ENCODE results near the gene TTC27. TPM values are rescaled to one million over a fixed set of nuclear protein-coding genes. Genes with fewer than 3 reads are reported as not detected.
A peak's percentile ranks its signal among the peaks of the same experiment; 100 is the strongest.
"Not testable (repeated sequence)": the region's sequence is repeated elsewhere in the genome, so short reads cannot be mapped to it uniquely, and the experiment has no call there.

TTC27 gene
- total RNA-seq, 1 donor from 2014 or later: 18.4 TPM

GRCh38 chr2:32843699-32844098 is 215.8 kb downstream of the TTC27 start:
- H3K27ac Mint-ChIP-seq: no peak overlapping the region
- no peak for TF ChIP-seq CTCF (IDR thresholded peaks at IDR 0.05; ENCODE audit: unreplicated experiment)
- no peak overlapping the region for H3K4me3 Mint-ChIP-seq
- H3K4me1 Mint-ChIP-seq: peaks cover 18% of the 10 kb centered on the region
- DNase-seq (ENCODE audit: low spot score in 2 of 2, unreplicated experiment in 2 of 2): no peak
- peaks cover 28% of the 10 kb centered on the region for H3K9me3 Mint-ChIP-seq
- peaks cover 14% of the 10 kb centered on the region for H3K36me3 Mint-ChIP-seq
- H3K27me3 Mint-ChIP-seq (ENCODE audit: low read depth): no peaks in the 10 kb centered on the region

- peaks cover 14% of the 10 kb centered on the region for H3K36me3 Mint-ChIP-seq
- no peak for TF ChIP-seq CTCF (IDR thresholded peaks at IDR 0.05; ENCODE audit: unreplicated experiment)
- no peak overlapping the region for H3K4me3 Mint-ChIP-seq
- no peak overlapping the region for H3K27ac Mint-ChIP-seq
- no peaks in the 10 kb centered on the region for H3K27me3 Mint-ChIP-seq (ENCODE audit: low read depth)
- H3K9me3 Mint-ChIP-seq: peaks cover 28% of the 10 kb centered on the region
- no peak for DNase-seq (ENCODE audit: low spot score in 2 of 2, unreplicated experiment in 2 of 2)
- peaks cover 18% of the 10 kb centered on the region for H3K4me1 Mint-ChIP-seq
These were observed 216.4 kb downstream of the TTC27 start for GRCh38 chr2:32844253-32844652.

- H3K4me3 Mint-ChIP-seq; H3K27me3 Mint-ChIP-seq (ENCODE audit: low read depth); H3K27ac Mint-ChIP-seq; DNase-seq (ENCODE audit: low spot score in 2 of 2, unreplicated experiment in 2 of 2): not testable (repeated sequence)
- peaks cover 14% of the 10 kb centered on the region for H3K4me1 Mint-ChIP-seq
- H3K9me3 Mint-ChIP-seq: peaks cover 28% of the 10 kb centered on the region
- peaks cover 16% of the 10 kb centered on the region for H3K36me3 Mint-ChIP-seq
These were observed 218.4 kb downstream of the TTC27 start for GRCh38 chr2:32846274-32846673.

GRCh38 chr2:32847734-32848133 is 219.9 kb downstream of the TTC27 start:
- no peak for DNase-seq (ENCODE audit: low spot score in 2 of 2, unreplicated experiment in 2 of 2)
- H3K27ac Mint-ChIP-seq: peak overlapping the region; percentile 27
- H3K4me1 Mint-ChIP-seq: peaks cover 13% of the 10 kb centered on the region
- no peaks in the 10 kb centered on the region for H3K27me3 Mint-ChIP-seq (ENCODE audit: low read depth)
- peaks cover 28% of the 10 kb centered on the region for H3K9me3 Mint-ChIP-seq
- peaks cover 16% of the 10 kb centered on the region for H3K36me3 Mint-ChIP-seq
- no peak overlapping the region for H3K4me3 Mint-ChIP-seq
- no peak for TF ChIP-seq CTCF (IDR thresholded peaks at IDR 0.05; ENCODE audit: unreplicated experiment)

- no peak for TF ChIP-seq CTCF (IDR thresholded peaks at IDR 0.05; ENCODE audit: unreplicated experiment)
- Mint-ChIP-seq H3K27me3 (ENCODE audit: low read depth) (no peaks in the 10 kb centered on the region), H3K4me3 (no peak overlapping the region), H3K9me3 (peaks cover 16% of the 10 kb centered on the region), H3K27ac (no peak overlapping the region), H3K4me1 (peaks cover 23% of the 10 kb centered on the region), H3K36me3 (peaks cover 7% of the 10 kb centered on the region)
- DNase-seq (ENCODE audit: low spot score in 2 of 2, unreplicated experiment in 2 of 2): no peak
These were observed 221.8 kb downstream of the TTC27 start for GRCh38 chr2:32849456-32850194.

GRCh38 chr2:32851777-32852439 is 224.1 kb downstream of the TTC27 start:
- H3K36me3 Mint-ChIP-seq: peaks cover 2% of the 10 kb centered on the region
- peaks cover 27% of the 10 kb centered on the region for H3K4me1 Mint-ChIP-seq
- H3K4me3 Mint-ChIP-seq: no peak overlapping the region
- no peak for DNase-seq (ENCODE audit: low spot score in 2 of 2, unreplicated experiment in 2 of 2)
- TF ChIP-seq CTCF (IDR thresholded peaks at IDR 0.05; ENCODE audit: unreplicated experiment): no peak
- no peak overlapping the region for H3K27ac Mint-ChIP-seq
- no peaks in the 10 kb centered on the region for H3K9me3 Mint-ChIP-seq
- H3K27me3 Mint-ChIP-seq (ENCODE audit: low read depth): no peaks in the 10 kb centered on the region

Data from mesothelial cell of epicardium (in vitro differentiated cells).